NCI-H510A (cell line): ENCODE data around the gene WNK2.
"Not testable (repeated sequence)": the region's sequence is repeated elsewhere in the genome, so short reads cannot be mapped to it uniquely, and the experiment has no call there.

Experiments
- DNase-seq: peaks from one replicate; lab custom pipeline; 2025; lab: John Stamatoyannopoulos, UW

WNK2 gene

DNA sequence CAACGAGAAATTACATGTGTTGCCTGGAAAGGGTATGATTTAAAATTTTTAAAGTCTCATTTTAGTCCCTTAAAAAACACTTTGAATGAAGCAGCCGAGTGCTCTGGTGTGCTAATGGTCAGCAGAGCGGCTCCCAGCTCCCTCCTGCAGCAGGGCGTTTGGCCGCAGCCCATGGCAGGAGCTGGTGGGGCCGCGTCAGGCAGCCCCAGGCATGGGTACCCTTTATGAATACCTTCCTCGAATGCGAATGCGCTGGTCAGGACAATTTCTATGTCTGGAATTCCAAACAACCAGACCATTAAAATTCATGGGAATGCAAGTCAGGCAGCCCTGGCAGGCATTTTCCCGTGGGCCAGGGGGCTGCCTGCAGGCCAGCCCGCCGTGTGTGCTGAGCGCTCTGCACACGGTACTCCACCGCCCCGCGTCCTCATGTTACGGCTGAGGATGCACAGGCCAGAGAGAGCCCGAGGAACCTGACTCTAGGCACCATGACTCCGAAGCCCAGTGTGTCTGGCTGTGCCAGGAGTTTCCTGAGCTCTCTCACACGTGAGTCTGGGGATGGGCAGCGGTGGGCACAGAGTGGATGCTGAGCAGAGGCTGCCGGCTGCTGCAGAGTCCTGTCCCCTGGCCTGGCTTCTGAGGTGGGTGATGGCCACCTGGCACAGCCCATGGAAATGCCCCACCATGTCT, 123.7 kb downstream of the WNK2 start:
- DNase-seq = no peak

- DNase-seq = no peak
Observed at GRCh38 chr9:93308158-93308602, 124.2 kb downstream of the WNK2 start.

DNA sequence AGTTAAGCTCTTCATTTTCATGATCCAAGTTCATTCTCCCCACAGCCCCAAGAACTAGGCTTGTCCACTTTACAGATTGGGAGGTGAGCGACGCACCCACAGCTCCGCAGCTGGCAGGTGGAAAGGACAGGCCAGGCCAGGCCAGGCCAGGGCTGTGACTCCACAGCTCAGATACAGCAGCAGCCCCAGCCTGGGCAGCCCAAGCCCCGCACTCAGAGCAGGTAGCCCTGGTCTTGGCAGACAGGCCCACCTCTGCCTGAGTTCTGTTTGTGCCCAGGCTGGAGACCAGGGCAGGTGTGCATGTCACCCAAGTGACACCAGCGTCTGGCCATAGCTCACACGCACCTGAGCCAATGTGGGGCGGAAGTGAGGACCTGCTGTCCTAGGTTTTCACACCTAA, 124.7 kb downstream of the WNK2 start:
- no peak for DNase-seq

DNA sequence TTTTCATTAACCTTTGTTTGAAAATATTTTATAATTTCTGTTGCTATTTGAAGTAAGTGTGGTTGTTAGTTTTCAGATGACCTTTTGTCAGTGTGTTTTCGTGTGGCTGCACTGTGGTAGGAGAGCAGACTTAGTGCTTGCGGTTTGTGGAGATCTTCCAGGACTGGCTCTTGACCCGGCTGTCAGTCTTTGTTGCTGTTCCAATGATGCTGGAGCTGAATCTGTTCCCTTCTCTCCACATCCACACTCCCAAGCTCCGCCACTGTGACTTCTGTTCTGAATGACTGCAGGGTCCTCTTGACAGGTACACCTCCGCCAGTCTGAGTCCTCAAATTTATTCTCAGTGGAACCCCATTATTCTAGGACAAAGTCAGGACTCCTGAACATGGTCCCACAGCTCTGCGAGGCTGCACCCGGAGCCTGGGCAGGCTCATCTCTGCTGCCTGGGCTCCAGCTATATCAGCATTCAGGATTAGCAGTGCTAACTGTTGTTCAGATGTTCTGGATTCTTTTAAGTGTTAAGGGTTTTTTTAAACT, 126.0 kb downstream of the WNK2 start:
- no peak for DNase-seq

GRCh38 chr9:93315118-93315517, 131.2 kb downstream of the WNK2 start:
- DNase-seq = no peak

DNA sequence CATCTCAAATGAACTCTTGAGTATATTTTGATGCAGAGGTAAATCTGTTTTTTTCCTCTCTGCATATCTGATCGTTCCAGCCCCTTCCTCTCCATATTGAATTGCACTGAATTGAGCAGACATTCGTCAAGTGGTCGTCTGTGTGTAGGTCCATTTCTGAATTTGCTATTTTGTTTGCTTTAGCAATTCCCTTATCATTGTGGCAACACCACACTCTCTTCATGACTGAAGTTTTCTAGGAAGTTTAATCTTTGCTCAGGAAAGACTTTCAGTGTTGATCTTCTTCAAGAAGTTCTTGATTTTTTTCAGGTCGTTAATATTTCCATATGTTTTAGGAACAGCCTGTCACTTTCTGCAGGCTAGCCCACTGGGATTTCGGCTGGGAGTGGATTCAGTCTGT, 132.0 kb downstream of the WNK2 start:
- no peak for DNase-seq

DNA sequence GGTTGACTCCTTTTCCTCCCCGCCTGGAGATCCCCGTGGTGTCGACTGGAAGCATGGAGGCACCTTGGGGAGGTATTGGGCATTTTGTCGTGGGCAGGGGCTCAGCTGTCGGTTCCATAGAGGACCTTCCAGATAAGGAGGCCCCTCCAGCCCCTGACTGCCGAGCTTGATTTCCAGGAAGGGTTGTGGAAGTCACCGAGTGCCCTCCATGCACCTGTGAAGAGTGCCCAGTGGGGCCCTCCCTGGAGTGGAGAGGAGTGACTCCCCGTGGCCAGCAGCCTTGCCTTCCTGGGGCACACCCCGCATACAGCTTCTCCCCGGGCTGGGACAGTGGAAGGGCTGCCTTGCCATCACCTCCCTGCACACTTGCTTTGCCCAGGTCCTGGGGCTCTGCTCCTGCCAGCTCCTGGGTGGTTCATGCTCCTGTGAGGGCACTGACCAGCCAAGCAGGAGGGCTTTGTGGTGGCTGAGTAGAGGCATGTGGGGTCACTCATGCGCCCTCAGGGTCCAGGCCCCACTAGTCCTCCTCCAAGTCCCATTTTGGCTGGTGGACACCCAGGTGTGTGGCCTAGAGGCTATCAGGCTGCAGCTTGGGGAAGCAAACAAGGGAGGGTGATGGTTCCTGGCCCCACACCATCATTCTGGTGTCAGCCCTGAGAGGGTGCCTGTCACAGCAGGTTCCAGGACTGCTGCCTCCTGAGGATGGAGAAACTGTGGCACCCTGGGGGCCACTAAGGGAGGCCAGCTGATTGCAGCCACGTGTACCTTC, 133.0 kb downstream of the WNK2 start:
- DNase-seq = no peak

- no peak for DNase-seq
Observed at GRCh38 chr9:93317495-93318094, 133.7 kb downstream of the WNK2 start.

DNA sequence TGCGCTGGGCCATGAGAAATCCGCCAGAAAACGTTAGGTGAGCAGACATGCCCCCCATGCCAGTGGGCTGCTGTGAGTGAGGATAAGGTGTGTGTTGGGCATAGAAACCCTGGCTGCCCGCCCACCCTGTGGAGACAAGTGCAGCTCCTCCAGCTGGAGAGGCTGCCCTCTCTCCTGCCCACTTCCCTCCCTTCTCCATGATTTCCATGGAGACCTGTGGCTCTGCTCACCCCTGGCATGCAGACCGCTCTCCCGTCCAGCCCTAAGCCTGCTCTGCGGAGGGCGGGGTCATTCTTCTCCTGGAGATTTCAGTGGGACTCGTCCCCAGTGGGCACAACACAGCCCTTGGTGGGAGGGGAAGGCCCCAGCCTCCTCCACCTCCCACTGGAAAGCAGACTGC, 134.5 kb downstream of the WNK2 start:
- DNase-seq = no peak

GRCh38 chr9:93319301-93319991, 135.5 kb downstream of the WNK2 start:
- no peak for DNase-seq

DNA sequence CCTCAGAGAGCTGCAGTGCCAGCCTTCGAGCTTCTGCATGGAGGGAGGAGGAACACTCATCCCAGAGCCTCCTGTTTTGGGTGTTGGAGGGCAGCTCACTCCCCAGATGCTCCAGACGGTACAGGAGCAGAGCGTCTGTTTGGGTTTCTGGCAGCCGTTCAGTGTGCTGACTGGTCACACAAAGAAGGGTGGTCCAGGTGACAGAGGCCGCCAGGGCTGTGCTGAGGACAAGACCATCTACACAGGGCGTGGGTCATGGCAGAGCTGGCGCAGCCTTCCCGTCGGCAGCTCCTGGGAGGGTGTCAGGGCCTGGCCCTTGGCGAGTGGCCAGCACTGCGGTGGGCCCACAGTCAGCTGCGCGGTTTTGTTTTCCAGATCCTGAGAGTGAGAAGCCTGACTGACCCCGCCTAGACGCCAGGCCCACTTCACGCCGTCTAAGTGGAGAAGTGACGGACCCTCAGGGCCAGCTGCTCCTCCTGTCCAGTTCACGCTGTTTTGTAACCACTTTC, 136.1 kb downstream of the WNK2 start:
- no peak for DNase-seq

DNA sequence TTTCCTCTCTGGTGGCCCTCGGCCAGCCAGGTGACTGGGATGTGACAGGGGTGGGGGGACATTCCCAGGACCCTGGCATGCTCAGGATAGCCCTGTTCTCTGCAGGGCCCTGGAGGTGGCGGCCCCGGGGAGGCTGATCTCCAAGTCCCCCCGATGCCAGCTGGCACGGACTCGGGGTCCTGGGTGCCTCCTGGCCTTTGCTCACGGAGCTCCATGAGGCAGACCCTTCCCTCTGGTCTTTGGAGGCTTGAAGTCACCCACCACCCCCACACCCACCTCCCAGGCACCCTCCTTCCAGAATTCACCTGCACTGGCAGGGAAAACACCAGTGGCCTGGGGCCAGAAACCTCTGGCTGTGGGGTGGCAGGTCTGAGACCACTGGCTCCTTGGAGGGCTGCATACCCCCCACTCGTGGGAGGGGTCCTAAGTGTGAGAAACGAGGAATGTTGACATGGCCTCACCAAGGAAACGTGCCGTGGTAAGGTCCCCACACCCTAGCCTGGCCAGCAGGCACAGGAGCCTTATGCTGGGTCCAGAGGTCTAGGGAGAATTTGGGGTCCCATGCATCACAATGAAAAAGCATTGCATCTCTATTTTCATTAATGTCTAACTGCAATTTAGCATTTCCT, 136.8 kb downstream of the WNK2 start:
- no peak for DNase-seq

DNA sequence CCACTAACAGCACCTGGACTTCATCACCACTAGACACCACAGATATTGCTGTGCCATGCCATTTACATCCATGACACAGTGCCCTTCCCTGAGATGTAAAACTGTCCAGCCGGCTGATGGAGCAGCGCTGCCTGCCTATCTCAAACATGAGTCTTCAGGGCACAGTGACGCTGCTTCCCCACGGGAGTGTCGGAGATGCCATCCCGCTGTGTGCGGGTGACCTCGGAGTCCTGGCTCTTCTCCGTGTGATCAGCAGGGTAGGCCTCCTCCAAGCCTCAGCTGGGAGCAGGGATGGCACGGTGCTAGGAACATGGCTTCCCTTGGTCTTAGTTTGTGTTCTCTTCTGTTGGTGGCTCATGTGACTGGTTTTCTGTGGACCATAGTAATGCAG, 137.3 kb downstream of the WNK2 start:
- no peak for DNase-seq

DNA sequence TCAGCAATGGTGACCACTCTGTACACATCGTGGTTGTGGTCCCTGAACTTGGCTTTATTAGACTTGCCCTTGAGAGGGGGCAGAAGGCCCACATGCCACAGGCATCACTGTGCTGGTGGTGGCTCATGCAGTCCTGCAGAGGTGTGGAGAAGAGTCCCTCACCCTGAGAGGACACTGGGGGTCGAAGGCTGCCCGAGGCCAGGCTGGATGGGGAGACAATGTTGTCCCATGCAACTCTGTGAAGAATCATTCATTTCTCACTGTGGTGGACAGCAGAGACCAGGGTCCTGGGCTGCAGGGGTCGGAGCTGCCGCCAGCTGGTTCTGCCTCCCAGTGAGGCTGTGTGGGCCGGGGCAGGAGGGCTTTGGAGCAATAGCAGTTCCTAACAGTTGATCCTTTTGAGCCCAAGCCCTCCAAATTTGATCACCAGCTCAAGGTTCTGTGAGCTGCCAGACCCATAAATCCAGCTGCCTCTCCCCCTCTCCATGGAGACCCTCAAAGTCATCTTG, 139.6 kb downstream of the WNK2 start:
- DNase-seq = not testable (repeated sequence)

- DNase-seq = no peak
Observed at GRCh38 chr9:93324191-93324834, 140.4 kb downstream of the WNK2 start.

- DNase-seq = no peak
Observed at GRCh38 chr9:93325307-93326035, 141.5 kb downstream of the WNK2 start.

- no peak for DNase-seq
Observed at GRCh38 chr9:93326056-93326455, 142.1 kb downstream of the WNK2 start.

GRCh38 chr9:93326654-93327053, 142.7 kb downstream of the WNK2 start:
- no peak for DNase-seq

- DNase-seq = no peak
Observed at GRCh38 chr9:93329629-93330280, 145.8 kb downstream of the WNK2 start.

DNA sequence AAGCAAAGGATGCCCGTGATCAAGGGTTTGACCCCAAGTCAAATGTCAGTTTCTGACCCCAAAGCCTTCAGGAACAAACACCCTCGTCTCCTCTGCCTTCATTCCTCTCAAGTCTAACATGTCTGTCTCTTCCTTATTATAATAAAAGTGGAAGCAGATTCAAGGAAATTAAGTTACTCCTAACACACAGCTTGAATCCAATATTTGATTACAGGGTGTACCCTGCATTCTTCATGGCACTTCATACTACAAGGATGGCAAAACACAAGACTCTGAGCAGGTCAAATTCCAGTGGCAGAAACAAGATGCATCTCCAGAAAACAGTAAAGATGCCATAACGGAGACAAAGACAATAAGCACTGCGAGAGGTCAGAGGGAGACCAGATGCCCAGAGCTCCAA, 148.4 kb downstream of the WNK2 start:
- DNase-seq = no peak
